Thyroid gland (tissue), 4 donors: Measurements from ENCODE around the gene TMEM121B.

ENCODE experiments used
- CTCF ChIP-seq, 6 experiments: fragments of 200-600 bp in 3 of 6; fragments of 450-650 bp in 3 of 6; sonication (generic) in 3 of 6; IDR thresholded peaks; one replicate each; pipeline ENCODE4 v1.5.1; 2016 to 2019; ENCODE audit warnings: antibody characterized with exemption in 6 of 6, mild to moderate bottlenecking in 2 of 6, inconsistent platforms in 1 of 6, moderate library complexity in 1 of 6
- POLR2A ChIP-seq, 2 donors: fragments of 450-650 bp; IDR thresholded peaks; one replicate each; pipeline ENCODE4 v1.6.1; 2017; ENCODE audit warnings: antibody characterized with exemption in 2 of 2, mild to moderate bottlenecking in 2 of 2, moderate library complexity in 1 of 2

GRCh38 chr22:17097701-17098100, 23.5 kb downstream of the TMEM121B start:
- TF ChIP-seq CTCF (IDR thresholded peaks at IDR 0.05), result no peak
- TF ChIP-seq POLR2A (IDR thresholded peaks at IDR 0.05), result no peak
